ENCODE data around the gene RASSF4. TPM values are rescaled to one million over a fixed set of nuclear protein-coding genes. Genes with fewer than 3 reads are reported as not detected.
A peak's percentile ranks its signal among the peaks of the same experiment; 100 is the strongest.

RASSF4 gene
- total RNA-seq, 1 donor from 2014 or later = 1.3 TPM

DNA sequence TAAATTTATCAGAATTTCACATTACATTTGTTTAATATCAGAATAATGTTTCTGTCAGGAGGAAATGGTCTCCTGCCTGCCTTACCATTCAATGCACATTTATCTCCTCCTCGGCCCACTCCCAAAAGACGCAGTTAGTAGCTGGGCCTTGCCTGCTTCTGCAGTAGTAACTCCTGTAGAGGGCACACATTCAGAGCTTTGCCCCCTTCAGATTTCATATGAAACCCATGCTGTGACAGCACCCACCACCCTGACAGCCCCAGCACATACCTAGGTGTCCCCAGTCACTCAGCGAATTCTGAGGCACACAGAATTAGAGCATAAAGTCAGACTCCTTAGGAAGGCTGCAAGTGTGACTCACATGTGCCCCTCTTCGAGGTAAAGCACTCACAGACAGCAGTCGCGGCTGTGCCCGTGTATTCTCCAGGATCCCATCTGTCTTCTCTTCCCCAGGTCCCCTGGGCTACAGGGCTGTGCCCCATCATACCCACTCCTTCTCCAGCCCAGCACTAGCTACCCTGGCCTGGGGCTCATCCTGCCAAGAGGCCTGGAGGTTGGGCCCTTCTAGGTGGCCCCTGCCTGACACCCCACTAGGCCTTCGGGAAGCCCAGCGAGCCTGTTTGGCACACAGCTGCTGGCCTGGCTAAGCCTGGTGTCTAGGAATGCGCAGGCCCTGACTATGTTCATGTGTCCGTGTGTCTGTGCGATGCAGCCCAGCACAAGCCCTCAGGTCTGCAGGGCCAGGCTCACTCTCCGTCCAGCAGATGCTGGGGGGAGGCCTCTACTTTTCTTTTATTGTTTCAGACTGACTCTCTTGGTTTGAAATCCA is 23.7 kb downstream of the RASSF4 start:
- intact Hi-C loops (cut with micrococcal nuclease) = no loop called here
- no peaks in the 10 kb centered on the region for H3K36me3 Mint-ChIP-seq (ENCODE audit: low read depth)
- DNase-seq = no peak
- H3K9me3 Mint-ChIP-seq = no peaks in the 10 kb centered on the region
- no peak overlapping the region for H3K27ac Mint-ChIP-seq
- H3K4me1 Mint-ChIP-seq = peaks cover 22% of the 10 kb centered on the region
- H3K4me3 Mint-ChIP-seq = no peak overlapping the region
- peaks cover 3% of the 10 kb centered on the region for H3K27me3 Mint-ChIP-seq

DNA sequence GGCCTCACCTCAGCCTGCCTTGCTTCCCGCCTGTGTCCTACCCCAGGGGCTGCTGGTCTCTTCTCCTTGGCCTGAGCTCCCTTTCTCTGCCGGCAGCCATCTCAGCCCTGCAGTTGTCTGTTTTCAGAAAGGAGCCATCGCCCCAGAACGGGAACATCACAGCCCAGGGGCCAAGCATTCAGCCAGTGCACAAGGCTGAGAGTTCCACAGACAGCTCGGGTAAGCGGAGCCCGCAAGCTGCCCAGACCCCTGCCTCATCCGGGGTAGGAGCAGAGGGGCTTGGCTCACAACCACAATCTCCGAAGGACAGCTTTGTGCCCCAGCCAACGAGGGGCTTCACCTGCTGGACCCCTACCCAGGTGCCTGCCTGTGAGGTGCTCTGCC is 24.3 kb downstream of the RASSF4 start:
- intact Hi-C loops (cut with micrococcal nuclease) = no loop called here

DNA sequence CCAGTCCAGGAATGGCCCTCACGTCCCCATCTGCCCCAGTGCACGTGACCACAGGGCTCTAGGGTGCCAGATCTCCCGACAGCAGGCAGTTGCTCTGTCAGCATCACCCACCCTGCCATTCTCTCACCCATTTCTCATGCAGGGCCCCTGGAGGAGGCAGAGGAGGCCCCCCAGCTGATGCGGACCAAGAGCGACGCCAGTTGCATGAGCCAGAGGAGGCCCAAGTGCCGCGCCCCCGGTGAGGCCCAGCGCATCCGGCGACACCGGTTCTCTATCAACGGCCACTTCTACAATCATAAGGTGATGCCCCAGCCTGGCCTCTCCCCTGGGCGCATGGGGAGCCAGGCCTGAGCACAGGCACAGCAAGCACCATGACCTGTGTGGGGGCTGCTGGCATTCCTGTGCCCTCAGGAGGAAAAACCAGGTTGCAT is 25.1 kb downstream of the RASSF4 start:
- no peak overlapping the region for H3K27ac Mint-ChIP-seq
- no peak overlapping the region for H3K4me3 Mint-ChIP-seq
- no peaks in the 10 kb centered on the region for H3K9me3 Mint-ChIP-seq
- intact Hi-C loops (cut with micrococcal nuclease) = no loop called here
- no peak for DNase-seq
- peaks cover 12% of the 10 kb centered on the region for H3K4me1 Mint-ChIP-seq
- H3K27me3 Mint-ChIP-seq = peaks cover 3% of the 10 kb centered on the region
- H3K36me3 Mint-ChIP-seq (ENCODE audit: low read depth) = no peaks in the 10 kb centered on the region

More for the DNA sequence above, 24.3 kb downstream of the RASSF4 start:
- Mint-ChIP-seq H3K4me1 (peaks cover 18% of the 10 kb centered on the region), H3K4me3 (no peak overlapping the region), H3K36me3 (ENCODE audit: low read depth) (no peaks in the 10 kb centered on the region), H3K9me3 (no peaks in the 10 kb centered on the region), H3K27me3 (peaks cover 3% of the 10 kb centered on the region), H3K27ac (no peak overlapping the region)
- no peak for DNase-seq

DNA sequence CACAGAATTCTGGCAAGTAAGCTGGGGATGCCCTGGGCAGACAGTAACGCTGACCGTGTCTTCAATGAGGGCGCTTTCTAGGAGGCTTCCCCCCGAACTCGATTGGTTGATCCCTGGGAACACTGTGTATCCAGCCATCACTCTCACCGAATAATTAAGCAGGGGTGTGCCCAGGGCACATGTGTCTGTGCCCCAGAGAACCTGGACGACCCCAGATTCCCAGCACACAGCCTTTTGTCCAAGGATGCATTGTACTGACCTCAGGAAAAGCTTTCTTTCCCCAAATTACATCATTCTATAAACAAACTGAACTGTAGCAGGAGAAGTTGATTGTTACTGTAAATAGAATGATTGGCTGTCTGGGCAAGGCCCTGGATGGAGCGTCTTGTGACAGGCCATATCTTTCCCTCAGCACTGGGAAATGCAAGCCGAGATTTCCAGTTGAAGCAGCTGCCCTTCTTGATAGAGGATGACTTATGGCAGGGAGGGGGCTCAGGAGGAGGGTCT is 25.6 kb downstream of the RASSF4 start:
- DNase-seq = no peak
- no peaks in the 10 kb centered on the region for H3K9me3 Mint-ChIP-seq
- no peak overlapping the region for H3K4me3 Mint-ChIP-seq
- peaks cover 4% of the 10 kb centered on the region for H3K27me3 Mint-ChIP-seq
- no peaks in the 10 kb centered on the region for H3K36me3 Mint-ChIP-seq (ENCODE audit: low read depth)
- no peak overlapping the region for H3K27ac Mint-ChIP-seq
- peaks cover 13% of the 10 kb centered on the region for H3K4me1 Mint-ChIP-seq
- intact Hi-C loops (cut with micrococcal nuclease) = no loop called here

DNA sequence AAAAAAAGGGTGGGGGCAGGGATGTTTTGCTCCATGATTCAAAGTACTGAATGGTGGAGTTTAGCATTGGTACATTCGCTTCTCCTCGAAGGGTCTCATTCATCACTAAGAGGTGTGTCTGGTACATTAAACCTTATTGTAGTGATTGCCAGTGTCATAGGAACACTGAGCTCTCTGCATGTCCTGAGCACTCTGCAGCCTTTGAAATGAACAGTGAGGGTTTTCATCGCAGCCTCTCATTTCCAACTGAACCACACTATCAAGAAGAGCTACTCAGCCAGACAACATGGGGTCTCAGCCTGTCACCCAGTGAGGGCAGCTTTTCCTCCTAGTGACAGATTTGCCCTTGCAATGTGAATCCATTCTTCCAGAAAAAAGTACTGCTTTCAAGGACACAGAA is 26.6 kb downstream of the RASSF4 start:
- no peak for DNase-seq
- H3K4me3 Mint-ChIP-seq = no peak overlapping the region
- H3K4me1 Mint-ChIP-seq = peaks cover 6% of the 10 kb centered on the region
- no peaks in the 10 kb centered on the region for H3K36me3 Mint-ChIP-seq (ENCODE audit: low read depth)
- intact Hi-C loops (cut with micrococcal nuclease) = no loop called here
- H3K27me3 Mint-ChIP-seq = peaks cover 6% of the 10 kb centered on the region
- H3K9me3 Mint-ChIP-seq = no peaks in the 10 kb centered on the region
- no peak overlapping the region for H3K27ac Mint-ChIP-seq

DNA sequence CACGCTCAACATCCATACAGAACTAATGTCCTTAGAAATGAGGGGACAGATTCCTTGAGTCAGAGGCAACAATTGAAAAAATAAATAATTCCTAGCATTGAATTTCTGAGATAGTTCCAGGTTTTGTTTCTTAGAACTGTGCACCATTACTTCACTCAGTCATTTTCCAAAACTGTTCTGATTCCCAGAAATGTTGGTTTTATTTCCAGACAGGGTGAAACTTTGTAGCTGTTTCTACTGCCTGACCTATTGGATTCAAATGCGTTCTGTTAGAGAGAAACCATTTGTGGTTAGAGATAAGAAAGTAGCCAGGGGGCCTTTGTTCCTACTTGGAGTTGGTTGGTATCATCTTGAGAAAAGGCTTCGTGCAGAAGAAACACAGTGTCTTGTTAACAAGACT is 27.1 kb downstream of the RASSF4 start:
- no peak for DNase-seq
- peaks cover 5% of the 10 kb centered on the region for H3K4me1 Mint-ChIP-seq
- H3K9me3 Mint-ChIP-seq = no peaks in the 10 kb centered on the region
- H3K27ac Mint-ChIP-seq = no peak overlapping the region
- H3K36me3 Mint-ChIP-seq (ENCODE audit: low read depth) = no peaks in the 10 kb centered on the region
- intact Hi-C loops (cut with micrococcal nuclease) = no loop called here
- H3K4me3 Mint-ChIP-seq = no peak overlapping the region
- H3K27me3 Mint-ChIP-seq = peaks cover 6% of the 10 kb centered on the region

DNA sequence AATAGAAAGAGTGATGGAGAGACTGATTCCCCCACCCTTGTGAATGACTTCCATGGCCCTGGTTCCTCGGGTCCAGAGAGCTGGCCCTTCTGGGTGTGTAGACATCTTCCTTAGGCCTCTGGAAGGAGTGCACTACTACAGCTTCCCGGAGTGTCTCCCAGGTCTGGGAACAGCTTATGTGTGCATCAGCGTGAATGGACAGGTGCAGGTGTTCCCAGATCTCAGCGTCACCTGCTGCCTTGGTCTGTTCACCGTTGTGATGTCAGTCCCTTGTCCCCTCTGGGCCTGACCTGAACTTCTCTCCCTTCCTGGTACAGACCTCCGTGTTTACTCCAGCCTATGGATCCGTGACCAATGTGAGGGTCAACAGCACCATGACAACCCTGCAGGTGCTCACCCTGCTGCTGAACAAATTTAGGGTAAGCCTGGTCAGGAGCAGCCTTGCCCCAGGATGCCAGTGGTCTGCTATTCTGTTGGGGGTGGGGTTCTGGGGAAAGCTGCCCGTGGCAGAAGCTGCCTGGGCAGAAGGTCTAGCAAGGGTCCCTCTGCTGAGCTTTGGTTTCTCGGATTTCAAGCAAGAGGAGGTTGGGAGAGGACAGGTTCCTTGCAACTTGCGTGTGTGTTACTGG is 29.5 kb downstream of the RASSF4 start:
- Mint-ChIP-seq H3K9me3 (no peaks in the 10 kb centered on the region), H3K27ac (no peak overlapping the region), H3K27me3 (peaks cover 6% of the 10 kb centered on the region), H3K4me3 (no peak overlapping the region), H3K36me3 (ENCODE audit: low read depth) (no peaks in the 10 kb centered on the region), H3K4me1 (peaks cover 5% of the 10 kb centered on the region)
- intact Hi-C loops (cut with micrococcal nuclease) = no loop called here
- DNase-seq = no peak

DNA sequence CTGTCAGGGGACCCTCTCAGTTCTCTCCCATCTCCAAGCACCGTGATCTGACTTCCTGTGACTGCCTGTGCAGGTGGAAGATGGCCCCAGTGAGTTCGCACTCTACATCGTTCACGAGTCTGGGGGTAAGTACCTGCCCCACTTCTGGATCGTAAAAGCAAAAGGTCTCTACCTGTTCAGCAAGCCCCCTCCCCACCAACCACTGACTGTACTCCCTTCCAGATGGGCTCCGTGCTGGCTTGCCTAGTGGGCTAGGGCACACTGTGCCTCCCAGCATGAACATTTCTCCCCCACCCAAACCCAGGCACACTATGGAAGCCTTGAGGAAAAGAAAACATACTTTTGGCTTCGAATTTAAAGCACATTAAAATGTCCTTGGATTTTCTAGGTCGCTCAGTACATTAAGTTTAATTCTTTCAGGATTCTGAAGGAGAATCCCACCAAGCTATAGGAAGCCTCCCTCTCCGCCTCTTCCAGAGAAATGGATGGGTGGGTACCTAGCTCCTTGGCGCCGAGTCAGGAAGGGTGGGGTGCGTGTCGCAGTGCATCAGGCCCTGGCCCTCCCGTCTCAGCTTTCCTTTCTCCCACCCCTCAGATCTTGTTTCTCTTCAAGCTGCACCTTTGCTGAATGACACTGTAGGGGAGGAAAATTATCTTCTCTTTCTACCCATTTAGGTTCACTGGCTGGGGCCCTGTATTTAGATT is 30.1 kb downstream of the RASSF4 start:
- Mint-ChIP-seq H3K4me3 (no peak overlapping the region), H3K27ac (peak overlapping the region; percentile 53), H3K4me1 (peaks cover 5% of the 10 kb centered on the region), H3K27me3 (peaks cover 6% of the 10 kb centered on the region), H3K36me3 (ENCODE audit: low read depth) (no peaks in the 10 kb centered on the region), H3K9me3 (no peaks in the 10 kb centered on the region)
- DNase-seq = no peak
- intact Hi-C loops (cut with micrococcal nuclease) = no loop called here

DNA sequence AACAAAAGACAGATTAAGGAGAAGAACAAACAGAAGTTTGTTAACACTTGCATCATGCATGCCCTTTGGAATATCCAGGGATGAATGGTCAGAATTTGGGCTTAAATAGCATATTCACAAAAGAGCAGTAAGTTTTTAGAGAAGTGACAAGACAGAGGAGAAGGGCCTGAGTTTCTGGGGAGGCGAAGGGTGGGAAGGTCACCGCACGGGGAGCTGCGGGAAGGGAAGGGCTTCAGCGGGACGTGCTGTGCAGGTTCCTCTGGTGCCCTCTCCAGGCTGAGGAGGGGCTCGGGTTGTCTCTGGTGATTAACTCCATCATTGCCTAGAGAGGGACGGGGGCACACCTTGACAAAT is 30.7 kb downstream of the RASSF4 start:
- no peak overlapping the region for H3K27ac Mint-ChIP-seq
- intact Hi-C loops (cut with micrococcal nuclease) = no loop called here
- H3K27me3 Mint-ChIP-seq = peaks cover 6% of the 10 kb centered on the region
- H3K4me3 Mint-ChIP-seq = no peak overlapping the region
- H3K9me3 Mint-ChIP-seq = no peaks in the 10 kb centered on the region
- peaks cover 8% of the 10 kb centered on the region for H3K4me1 Mint-ChIP-seq
- no peak for DNase-seq
- H3K36me3 Mint-ChIP-seq (ENCODE audit: low read depth) = no peaks in the 10 kb centered on the region

DNA sequence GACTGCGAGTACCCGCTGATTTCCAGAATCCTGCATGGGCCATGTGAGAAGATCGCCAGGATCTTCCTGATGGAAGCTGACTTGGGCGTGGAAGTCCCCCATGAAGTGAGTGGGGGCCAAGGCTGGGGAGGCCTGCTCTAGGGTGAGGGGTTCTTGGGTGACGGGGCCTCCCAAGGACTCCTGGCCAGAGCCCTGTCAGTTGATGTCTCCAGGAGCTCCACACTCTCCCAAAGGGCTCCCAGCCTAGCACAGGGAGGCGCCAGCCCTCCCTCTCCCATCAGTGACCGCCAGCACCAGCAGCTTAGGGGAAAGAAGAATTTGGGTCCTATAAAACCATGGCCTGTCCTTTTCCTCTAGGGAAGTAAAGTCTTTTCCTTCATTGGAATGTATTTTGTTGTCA is 31.4 kb downstream of the RASSF4 start:
- Mint-ChIP-seq H3K4me3 (no peak overlapping the region), H3K27me3 (peaks cover 6% of the 10 kb centered on the region), H3K36me3 (ENCODE audit: low read depth) (no peaks in the 10 kb centered on the region), H3K4me1 (peaks cover 15% of the 10 kb centered on the region), H3K27ac (no peak overlapping the region), H3K9me3 (no peaks in the 10 kb centered on the region)
- intact Hi-C loops (cut with micrococcal nuclease) = no loop called here
- DNase-seq = no peak

DNA sequence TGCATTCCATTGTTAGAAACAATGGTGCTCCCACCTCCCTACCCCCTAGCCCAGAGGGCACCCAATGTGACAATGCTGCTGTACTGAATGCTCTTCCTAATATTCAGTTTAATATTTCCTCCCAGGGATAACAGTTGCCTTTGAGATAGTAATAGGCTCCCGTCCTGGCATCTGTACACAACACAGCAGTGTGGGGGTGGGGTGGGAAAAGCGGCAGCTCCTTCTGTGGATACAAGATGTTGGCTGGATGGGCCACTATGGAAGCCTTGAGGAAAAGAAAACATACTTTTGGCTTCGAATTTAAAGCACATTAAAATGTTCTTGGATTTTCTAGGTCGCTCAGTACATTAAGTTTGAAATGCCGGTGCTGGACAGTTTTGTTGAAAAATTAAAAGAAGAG is 32.0 kb downstream of the RASSF4 start:
- DNase-seq = no peak
- Mint-ChIP-seq H3K27me3 (peaks cover 6% of the 10 kb centered on the region), H3K36me3 (ENCODE audit: low read depth) (no peaks in the 10 kb centered on the region), H3K9me3 (no peaks in the 10 kb centered on the region), H3K27ac (no peak overlapping the region), H3K4me1 (peaks cover 14% of the 10 kb centered on the region), H3K4me3 (no peak overlapping the region)
- intact Hi-C loops (cut with micrococcal nuclease) = no loop called here

DNA sequence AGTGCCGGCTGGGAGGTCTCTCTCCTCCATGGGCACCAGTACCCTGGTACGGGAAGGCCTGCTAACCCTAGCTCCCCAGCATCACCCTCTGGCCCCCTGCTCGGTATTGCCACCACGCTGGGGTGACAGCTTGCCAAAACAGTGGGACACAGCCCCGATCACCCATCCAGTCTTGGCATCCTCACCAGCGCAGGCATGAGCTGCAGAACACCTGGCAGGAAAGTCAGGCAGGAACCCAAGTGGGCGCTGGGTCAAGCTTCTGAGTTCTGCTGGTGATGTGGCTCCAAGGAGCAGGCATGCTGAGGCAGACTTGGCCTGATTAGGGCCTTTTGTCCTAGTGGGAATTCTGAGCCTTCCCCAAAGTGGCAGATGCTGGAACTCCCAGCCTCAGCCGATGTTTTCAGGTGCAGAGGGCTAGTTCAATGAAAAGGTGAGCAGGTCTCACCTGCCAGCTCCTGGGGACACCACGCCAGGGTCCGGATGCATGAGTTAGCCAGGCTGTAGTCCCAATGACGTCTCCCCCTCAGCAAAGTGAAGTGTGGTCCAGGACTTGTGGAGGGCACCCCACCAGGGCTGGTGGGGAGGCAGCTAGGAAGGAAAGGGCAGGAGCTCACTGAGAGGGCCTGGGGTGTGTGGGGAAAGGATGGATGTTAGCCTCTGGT is 32.6 kb downstream of the RASSF4 start:
- Mint-ChIP-seq H3K36me3 (ENCODE audit: low read depth) (no peaks in the 10 kb centered on the region), H3K9me3 (no peaks in the 10 kb centered on the region), H3K4me1 (peaks cover 14% of the 10 kb centered on the region), H3K4me3 (no peak overlapping the region), H3K27ac (no peak overlapping the region), H3K27me3 (peaks cover 6% of the 10 kb centered on the region)
- DNase-seq = peak; percentile 48
- intact Hi-C loops (cut with micrococcal nuclease) = no loop called here

DNA sequence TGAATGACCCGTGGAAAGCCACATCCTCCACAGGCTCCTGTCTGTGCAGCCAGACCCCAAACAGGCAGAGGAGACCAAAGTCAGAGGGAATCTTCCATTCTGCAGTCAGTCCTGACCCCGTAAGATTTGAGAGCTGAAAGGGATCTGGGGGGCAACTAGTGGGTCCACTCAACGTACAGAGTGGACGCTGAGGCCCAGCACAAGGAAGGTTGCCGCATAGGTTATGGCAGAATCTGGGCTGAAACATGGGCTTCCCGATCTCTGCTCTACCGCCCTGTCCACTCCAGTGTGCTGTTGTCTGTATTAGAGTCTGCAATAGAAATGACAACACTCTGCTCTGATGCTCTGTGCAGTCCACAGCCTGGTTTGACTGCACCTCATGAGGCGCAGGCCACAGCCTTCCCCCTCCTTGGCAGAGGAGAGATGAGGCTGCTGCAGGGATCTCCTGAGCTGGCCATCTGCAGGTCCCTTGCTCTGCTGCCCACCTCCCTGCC is 33.2 kb downstream of the RASSF4 start:
- Mint-ChIP-seq H3K27me3 (peaks cover 6% of the 10 kb centered on the region), H3K36me3 (ENCODE audit: low read depth) (no peaks in the 10 kb centered on the region), H3K27ac (no peak overlapping the region), H3K9me3 (no peaks in the 10 kb centered on the region), H3K4me1 (peaks cover 14% of the 10 kb centered on the region), H3K4me3 (no peak overlapping the region)
- intact Hi-C loops (cut with micrococcal nuclease) = no loop called here
- DNase-seq = peak; percentile 41
